GM21447 (cell line): ENCODE results near the gene KRTAP12-3.
"Not testable (repeated sequence)": the region's sequence is repeated elsewhere in the genome, so short reads cannot be mapped to it uniquely, and the experiment has no call there.

Experiments used
- ATAC-seq: cut with Tn5 transposase; IDR thresholded peaks from one replicate; pipeline ENCODE4 v1.9.1; 2021; ENCODE audit not compliant: unreplicated experiment

Gene KRTAP12-3

DNA sequence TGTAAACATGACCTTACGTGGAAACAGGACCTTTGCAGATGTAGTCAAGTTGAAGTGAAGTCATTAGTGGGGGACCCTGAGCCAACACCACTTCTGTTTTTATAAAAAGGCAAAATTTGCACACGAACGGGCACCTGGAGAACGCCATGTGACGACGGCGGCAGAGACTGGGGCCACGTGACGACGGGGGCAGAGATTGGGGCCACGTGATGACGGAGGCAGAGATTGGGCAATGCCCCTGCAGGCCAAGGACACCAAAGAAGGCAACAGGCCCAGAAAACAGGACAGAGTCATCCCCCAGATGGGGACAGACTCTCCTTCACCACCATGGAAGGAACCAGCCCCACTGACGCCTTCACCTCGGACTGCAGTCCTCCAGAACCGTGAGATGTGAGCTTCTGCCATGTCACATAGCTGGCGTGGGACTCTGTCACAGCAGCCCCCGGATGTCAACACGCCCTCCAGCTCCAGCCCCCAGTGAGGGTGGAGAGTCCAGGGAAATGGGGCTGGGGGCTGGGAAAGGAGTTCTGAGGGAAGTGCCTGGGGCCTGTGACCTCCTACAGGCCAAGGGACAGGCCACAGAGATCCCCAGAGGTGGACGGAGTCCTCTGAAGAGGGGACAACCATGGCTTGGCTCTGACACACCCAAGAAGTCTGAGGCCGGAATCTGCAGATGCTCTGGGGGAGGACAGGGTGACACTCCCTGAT lies 7.3 kb upstream of the KRTAP12-3 start:
- ATAC-seq: no peak

DNA sequence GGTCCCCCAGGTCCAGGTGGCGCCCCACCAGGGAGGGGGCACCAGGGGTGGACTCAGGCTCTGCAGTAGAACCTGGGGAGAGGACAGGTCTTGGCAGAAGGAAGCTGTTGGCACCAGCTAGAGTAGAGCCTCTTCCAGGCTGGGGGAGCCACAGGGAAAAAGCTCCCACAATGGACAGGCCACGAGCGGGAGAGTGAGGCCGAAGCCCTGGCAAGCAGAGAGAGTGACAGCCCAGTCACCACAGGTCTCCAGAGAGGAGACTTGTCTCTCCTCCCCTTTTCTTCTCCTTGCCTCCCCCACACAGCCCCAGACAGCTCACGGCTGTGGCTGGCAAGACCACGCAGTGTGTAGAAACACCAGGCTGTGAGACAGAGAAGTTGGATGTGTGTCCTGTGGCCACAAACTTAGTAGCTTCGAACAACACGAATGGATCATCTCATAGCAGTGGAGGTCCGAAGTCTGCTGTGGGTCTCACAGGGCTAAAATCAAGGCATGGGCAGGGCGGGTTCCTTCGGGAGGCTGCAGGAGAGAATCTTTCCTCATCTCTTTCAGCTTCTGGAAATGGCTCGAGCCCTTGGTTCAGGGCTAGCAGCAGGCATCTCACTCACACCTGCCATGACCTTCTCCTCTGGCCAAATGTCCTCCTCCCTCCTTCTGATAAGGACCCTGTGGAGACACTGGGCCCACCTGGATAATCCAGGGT lies 6.6 kb upstream of the KRTAP12-3 start:
- no peak for ATAC-seq

DNA sequence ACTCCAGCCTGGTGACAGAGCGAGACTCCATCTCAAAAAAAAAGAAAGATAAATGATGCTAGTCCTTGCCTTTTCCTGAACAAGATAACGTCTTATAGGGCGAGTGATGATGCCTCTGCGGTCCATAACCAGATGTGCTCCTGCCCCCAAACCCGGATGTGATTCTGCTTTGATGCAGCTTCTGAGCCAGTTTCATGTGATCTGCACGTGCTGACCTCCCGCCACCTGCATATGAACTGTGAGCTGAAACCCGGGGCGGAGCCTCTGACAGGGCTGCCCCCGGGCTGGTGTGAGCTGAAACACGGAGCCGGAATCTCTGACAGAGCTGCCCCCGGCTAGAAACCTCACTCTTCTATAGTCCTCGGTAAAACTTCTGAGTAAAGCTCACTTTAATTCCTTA lies 4.6 kb upstream of the KRTAP12-3 start:
- ATAC-seq: no peak

DNA sequence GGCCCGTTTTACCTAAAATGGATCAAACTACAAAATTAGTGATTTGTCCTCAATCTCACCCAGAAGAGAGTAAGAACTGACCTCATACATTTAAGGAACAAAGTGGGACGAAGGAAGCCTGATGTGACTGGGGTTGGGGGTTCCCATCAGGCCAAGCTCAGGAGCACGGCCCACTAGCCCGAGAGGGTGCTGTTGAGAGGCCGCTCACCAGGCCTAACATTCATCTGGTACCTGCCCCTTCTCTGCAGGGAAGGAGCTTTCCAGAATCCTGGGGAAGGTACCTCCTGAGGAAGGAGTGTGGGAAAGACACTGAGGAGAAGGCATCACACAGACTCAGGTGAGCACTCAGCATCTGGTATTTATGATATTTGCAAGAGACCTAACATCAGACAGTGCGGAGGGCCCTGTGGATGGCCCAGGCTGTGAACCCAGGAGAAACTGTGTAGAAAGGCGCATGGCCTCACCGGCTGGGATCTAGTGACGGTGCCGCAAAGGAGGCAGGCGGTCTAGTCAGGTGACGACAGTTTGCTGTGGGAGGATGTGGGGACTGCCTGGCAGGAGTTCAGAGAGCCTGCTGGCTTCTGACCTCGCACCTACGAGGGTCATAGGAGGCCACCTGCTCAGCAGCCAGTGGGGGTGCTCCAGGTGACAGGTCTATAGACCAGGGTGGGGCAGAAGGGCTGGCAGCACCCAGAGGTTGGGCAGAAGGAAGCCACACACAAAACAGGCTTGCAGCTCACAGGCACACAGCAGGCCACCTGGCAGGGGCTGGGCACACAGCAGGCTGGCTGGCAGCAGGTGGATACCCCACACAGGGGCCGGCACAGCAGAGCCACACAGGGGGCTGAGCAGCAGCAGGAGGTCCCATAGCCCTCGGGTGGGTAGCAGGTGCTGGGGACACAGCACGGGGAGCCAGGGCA lies 3.8 kb upstream of the KRTAP12-3 start:
- ATAC-seq: no peak

DNA sequence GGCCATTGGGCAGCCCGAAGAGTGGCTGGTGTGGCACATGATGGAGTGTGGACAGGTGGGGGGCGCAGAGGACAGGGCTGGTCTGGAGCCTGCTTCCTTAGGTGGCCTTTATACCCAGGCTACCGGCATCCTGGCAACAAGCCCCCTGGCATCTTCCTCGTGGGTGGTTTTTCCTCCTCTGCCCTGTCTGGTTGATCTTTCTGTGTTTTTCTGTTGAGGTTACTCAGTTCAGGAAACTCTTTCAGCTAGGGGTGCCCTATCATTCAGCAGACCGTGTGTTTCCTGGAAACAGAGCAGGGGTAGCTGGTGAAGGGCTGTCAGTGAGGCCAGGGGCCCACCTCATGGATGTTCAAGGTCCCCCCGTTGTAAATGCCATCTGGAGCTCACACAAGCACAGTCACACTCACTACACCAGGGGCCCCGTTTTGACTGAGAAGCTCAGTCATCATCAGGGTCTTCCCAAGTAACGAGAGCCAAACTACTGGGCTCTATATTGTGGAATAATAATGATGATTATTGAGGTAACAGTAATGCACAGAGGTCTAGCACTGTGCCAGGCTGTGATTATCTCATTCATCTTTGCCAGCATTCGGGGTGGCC lies 3.1 kb upstream of the KRTAP12-3 start, which contains the start of gene KRTAP12-4:
Gene KRTAP12-4, minus strand, starts transcription at position 84 of the 600 bp plus-strand sequence. Its CDS starts 45 bp downstream, at position 39.
- no peak for ATAC-seq

DNA sequence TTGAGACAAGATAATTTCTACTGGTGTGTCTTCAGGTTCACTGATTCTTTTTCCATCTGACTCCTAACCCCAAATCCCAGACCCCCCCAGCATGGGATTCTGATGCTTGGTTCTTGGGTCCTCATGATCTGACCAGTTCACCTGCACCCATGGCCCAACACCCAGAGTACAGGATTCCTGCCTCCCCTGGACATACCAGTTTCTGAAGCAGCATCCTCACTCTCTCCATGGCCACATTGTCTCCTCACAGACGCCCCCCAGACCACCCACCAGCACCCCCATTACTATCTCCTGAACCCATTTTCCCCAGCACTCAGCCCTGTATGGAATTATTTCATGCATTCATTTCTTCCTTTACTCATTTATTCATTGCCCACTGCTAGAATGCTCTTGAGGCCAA lies 864 bp upstream of the KRTAP12-3 start:
- no peak for ATAC-seq

DNA sequence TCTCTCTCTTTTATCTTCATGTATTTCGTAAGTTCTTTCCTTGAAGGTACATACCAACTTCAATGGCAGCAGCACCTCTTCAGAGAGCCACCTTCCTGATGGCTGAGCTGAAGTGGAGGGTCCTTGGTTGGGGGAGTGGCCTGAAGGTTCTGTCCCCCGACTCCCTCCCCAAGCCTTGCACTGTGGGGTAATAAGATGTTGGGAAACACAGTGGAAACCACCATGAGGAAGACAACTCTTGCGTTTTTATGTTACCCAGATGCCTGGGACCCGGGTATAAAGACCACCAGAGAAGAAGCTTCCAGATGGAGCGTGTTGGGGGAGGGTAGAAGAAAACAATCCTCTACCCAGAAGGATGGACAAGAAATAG lies 794 bp downstream of the KRTAP12-3 start:
- no peak for ATAC-seq

DNA sequence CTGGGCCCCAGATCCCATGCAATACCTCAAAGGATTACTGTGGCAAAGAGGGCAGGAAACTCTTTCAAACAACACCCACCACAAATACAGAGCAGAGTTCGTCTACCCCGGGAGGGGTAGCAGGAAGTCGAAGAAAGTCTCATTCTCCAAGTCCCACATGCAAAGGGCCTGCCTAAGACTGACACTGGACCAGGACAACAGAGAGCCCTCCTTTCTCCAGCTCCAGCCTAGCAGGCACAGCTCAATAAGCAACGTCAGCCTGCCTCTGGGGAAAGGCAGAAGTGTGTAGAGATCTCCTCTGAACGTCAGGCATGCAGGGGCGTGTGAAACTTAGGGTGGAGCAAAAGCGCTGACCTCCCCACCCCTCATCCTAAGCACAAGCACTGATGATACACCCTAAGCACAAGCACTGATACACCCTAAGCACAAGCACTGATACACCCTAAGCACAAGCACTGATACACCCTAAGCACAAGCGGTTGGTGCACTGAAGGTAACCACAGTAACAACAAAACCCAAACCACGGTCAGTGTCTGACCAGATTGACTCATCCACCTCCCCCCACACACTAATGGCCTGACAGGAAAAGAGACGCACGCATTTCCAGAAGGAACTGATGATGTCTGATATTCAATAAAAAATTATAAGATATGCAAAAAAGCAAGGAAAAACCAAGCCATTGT lies 1.3 kb downstream of the KRTAP12-3 start:
- ATAC-seq: no peak

DNA sequence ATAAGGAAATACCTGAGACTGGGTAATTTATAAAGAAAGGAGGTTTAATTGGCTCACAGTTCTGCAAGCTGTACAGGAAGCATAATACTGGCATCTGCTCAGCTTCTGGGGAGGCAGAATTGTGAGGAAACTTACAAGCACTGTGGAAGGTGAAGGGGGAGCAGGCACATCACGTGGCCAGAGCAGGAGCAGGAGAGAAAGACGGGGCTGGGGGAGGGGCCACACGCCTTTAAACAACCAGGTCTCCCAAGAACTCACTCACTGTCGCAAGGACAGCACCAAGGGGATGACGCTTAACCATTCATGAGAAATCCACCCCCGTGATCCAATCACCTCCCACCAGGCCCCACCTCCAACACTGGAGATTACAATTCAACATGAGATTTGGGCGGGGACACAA lies 3.8 kb downstream of the KRTAP12-3 start:
- ATAC-seq: not testable (repeated sequence)

DNA sequence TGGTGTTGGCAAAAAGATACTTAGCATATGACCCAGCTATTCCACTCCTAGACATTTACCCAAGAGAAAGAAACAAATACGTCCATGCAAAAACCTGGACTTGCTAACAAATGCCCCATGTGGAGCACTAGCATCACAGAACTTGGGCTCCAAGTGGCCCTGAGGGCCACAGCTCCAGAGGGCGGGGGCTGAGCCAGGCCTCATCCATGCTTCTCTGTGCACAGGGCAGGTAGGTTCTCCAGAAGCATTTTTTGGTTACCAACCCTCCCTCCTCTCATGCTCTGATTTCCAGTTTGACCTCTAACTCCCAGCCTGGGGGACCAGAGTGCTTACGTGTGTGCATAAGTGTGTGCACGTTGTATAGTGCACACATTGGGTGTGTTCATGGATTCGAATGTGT lies 7.0 kb downstream of the KRTAP12-3 start:
- ATAC-seq: no peak

DNA sequence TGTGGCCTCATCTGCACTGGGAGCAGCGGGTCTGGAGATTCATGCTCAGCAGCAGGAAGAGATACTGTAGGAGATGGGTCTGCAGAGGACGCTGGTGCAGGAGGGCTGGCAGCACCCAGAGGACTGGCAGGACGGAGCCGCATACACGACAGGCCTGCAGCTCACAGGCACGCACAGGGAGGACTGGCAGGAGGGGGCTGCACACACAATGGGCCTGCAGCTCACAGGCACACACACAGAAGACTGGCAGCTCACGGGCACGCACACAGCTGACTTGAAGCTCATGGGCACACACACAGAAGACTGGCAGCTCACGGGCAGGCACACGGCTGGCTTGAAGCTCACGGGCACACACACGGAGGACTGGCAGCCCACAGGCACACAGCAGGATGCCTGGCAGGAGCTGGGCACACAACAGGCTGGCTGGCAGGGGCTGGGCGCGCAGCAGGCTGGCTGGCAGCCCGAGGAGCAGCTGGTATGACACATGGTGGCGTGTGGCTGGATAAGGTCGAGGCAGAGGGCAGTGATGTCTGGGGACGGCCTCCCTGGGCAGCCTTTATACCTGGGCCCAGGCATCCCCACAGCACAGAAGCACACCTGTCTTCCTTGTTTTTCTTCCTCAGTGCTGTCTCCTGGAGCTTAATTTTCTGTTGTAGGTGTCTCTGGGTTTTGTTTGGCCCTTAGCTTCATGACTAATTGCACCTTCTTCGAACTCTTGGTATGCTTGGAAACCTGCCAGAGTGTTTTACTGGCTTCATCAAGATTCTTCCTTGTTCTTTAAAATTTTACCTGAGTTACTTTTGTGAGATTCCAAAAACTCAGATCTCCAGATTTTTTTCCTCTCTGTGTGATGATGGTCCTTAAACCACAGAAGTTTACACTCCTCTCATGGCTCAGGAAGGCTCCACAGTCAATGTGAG lies 8.9 kb downstream of the KRTAP12-3 start, which contains the start of gene KRTAP12-2:
Gene KRTAP12-2, minus strand, starts transcription at position 527 of the 920 bp plus-strand sequence. Its CDS starts 41 bp downstream, at position 486.
- ATAC-seq: no peak

DNA sequence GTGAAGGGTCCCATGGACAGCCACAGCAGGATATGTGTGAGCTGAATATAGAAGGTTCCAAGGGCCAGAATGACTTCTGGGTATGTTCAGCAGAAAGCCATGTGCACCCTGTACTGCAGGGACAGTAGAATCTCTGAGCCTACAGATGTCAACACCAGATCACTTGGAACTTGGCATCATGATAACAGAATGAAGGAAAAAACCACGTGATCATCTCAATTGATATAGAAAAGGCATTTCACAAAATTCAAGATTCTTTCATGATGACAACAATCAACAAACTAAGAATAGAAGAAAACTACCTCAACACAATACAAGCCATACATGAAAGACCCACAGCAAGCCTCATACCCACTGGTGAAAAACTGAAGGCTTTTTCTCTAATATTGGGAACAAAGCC lies 9.9 kb downstream of the KRTAP12-3 start:
- ATAC-seq: no peak

DNA sequence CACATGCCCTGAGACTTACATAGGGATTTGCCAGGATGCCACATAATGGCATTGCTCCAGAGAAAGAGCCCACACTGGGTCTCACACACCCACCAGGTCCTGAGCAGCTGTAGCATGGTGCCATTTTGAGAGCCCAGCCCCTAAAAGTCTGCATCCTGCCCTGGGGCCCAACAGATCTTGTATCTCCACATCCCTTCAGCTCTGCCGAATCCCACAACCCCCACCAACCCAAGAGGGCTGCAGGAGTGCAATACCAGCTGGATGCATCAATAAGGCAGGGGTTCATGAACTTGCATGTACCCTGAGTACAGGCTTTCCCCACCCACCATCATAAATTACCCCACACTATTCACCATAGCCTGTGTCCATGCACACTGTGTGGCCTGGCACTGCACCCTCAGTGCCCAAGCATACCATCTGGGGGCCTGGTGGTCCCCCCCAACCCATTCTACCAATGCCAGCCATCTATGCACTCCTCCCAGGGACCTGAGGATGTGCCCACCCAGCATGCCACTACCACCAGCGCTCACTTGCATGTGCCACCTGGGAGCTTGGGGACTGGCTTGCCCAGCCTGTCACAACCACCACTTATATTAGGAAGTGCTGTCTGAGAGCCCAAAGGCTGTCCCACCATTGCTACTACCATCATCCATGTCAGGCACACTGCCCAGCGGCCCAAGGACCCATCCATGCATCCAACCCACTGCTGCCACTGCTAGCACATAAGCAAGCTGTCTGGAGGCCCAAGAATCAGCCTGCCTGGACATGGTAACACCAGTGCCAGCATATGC lies 13.1 kb downstream of the KRTAP12-3 start:
- ATAC-seq: no peak

DNA sequence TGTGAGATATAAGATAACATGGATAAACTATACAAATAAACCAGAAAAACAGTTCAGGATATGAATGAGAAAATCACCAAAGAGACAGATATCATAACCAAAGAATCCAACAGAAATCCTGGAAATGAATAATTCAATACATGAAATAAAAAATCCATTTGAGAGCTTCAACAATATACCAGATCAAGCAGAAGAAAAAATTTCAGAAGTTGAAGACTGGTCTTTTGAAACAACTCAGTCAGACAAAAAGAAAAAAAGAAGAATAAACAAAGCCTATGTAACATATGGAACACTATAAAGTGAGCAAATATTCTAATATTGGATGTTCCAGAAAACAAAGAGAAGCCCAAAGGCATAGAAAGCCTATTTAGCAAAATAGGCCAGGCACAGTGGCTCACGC lies 14.2 kb downstream of the KRTAP12-3 start:
- ATAC-seq: no peak

DNA sequence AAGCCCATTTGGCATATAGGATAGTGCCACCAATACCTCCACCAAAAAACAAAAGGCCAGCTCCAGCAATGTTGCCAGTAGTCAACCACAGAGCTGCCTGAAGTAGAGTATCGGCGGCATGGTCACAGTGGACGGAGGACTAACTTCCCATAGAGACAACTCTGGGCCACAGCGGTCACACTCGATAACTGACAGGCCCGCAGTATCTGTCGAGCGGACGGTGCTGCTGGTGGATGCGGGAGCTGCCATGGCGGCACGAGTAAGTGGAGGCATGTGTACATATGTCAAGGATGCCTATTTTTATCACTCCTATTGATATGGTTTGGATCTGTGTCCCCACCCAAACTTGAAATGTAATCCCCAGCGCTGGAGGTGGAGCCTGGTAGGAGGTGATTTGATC lies 20.1 kb downstream of the KRTAP12-3 start:
- ATAC-seq: no peak

DNA sequence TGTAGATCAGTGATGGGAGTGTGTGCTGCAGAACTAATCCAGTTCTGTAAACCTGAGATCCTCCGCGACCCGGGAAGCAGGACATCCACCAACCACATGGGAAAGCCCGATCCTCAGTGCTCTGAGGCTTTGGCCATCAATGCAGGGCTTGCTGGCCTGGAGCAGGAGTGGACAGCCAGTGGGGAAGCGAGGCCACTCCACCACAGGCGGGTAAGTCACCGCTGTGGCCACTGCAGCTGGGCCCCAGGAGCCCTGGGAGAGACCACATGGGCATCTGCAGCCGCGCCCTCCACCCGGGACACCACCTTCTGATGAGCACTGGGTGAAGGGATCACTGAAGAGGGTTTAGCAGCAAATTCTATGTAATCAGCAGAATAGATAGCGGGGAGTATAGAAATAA lies 23.4 kb downstream of the KRTAP12-3 start:
- no peak for ATAC-seq

DNA sequence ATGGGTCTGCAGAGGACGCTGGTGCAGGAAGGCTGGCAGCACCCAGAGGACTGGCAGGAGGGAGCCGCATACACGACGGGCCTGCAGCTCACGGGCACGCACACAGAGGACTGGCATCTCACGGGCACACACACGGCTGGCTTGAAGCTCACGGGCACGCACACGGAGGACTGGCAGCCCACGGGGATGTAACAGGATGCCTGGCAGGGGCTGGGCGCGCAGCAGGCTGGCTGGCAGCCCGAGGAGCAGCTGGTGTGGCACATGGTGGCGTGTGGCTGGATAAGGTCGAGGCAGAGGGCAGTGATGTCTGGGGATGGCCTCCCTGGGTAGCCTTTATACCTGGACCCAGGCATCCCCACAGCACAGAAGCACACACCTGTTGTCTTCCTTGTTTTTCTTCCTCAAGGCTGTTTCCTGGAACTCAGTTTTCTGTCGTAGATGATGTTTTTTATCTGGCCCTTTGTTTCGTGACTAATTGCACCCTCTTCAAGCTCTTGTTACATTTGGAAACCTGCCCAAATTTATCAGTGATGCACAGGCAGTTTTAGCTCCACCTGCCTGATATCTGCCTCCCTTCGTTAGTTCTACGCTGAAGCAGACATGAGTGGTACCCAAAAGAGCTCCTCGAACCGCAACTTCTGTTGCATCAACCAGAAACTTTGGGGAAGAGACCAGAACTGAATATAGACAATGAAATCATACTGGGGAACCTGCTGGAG lies 24.3 kb downstream of the KRTAP12-3 start, which contains the start of gene KRTAP12-1:
Gene KRTAP12-1, minus strand, starts transcription at position 303 of the 719 bp plus-strand sequence. Its CDS starts 40 bp downstream, at position 263.
- ATAC-seq: no peak
